Left renal pelvis (tissue), 4 donors: ENCODE measurements around the gene SLCO3A1. TPM values are rescaled to one million over a fixed set of nuclear protein-coding genes. Genes with fewer than 3 reads are reported as not detected.

Experiments used
- DNase-seq, 4 donors: peaks; one replicate each; pipeline ENCODE4 v3.0.0-alpha.2; 2013; ENCODE audit warnings: low read depth in 4 of 4, low spot score in 3 of 4
- polyA plus RNA-seq, 4 donors: library from polyadenylated mRNA; unstranded; fragments of 120-200 nt; gene quantifications; one replicate each; pipeline ENCODE4 v1.2.1, GENCODE V29; 2013; ENCODE audit not compliant: insufficient read length in 4 of 4

The SLCO3A1 gene
- polyA plus RNA-seq = 10 to 100 TPM in 3 of 4 donors, 1 to 10 TPM in 1; 9.3 to 13.3 (median 12.3) TPM

DNA sequence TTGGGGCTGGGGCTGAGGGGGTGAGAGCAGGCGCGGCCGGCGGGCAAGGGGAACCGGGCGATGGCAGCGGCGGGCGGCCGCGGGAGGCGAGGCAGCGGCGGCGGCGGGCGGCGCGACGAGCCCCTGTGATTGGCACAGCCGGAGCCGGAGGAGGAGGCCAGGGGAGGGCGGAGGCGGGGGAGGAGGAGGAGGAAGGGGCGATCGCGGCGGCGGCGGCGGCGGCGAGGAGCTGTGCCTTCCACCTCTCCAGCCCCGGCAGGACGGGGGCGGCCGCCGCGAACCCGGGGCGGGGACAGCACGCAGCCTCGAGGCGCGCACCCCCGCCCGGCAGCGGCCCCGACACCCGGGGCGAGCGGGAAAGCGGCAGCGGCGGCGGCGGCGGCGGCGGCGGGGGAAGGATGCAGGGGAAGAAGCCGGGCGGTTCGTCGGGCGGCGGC, at the start of gene SLCO3A1:
SLCO3A1 (plus strand) TSS at position 198 of the 437 bp plus-strand sequence.
- no peak for DNase-seq

DNA sequence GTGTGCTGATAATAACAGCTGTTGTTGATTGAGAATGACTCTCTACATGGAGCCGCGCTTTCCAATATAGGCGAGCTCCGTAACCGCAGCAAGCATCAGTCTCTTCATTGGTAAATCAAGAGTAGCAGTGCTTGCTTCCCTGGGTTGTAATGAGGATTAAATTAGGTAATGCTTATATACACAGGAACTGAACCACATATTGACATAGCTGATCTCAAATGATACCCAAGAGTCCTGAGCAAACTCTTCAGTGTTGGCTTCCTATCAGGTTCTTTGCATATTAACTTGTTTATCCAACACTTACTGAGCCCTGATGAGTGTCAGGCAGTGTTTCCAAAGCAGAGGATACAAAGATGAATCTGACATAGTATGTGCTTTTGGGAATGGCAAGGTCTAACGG, 46.4 kb upstream of the SLCO3A1 start:
- DNase-seq = no peak

DNA sequence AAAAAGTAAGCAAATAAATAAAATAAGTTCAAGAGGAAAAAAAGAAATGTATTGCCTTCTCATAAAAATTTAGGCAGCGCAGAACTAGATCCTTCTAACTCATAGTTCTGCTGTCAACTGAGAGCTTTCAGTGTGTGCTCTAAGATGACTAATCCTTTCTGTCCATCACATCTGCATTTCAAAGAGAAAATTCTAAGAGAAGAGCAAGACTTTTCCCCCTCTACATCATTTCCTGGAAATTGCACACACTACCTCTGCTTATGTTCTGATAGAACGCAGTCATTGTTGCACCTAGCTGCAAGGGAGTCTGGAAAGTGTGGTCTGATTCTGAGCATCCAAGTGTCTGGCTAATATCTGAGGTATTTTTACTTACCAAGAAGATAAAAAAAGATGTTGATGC, 39.6 kb upstream of the SLCO3A1 start:
- DNase-seq = no peak

DNA sequence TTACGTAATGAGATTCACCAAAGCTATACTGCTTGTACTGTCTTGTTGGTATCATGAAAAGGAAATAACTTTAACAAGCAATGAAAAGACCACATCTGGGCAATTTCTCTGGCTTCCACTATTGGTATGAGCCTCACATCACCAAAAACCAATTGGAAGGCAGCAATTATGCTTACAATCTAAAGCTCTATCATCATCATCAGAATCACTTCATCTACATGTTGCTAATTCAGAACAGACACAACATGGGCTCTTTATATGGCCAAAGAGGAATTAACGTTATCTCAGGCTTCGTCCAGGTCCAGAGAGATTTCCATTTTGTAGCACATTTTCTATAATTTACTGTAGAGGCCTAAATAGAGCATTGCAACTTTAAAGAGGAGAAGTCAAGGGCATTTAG, 36.6 kb upstream of the SLCO3A1 start:
- no peak for DNase-seq

DNA sequence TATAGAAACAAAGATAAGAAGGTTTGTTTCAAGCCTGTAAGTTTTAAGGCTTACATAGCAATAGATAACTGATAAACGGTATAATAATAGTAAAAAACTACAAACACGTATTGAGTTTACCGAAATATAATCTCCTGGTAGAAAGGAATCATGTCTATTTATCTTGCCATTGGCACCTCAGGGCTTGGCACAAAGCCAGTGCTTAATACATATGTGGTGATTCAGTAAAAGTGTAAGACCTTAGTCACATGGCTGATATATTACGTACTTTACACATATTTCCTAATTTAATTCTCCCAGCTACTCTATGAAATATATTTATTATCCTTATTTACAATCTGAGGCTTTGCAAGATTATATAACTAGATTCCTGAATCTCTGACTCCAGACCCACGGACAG, 32.0 kb upstream of the SLCO3A1 start:
- no peak for DNase-seq

DNA sequence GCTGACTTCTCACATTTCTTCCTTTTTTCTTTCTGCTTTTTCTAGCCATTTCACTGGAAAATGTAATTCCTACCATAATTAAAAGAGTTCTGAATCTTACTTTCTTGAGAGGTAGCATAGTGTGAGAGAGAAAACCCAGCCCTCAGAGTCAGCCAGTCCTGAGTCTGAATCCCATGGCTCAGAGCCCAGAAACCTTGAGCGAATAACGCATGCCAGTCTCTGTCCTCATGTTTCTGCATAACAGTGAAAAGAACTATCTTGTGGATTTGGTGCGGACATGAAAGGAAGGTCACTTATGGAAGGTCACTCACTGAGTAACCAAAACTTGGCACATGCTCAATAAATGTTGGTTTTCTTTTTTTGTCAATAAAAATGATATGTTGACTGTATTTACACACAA, 29.3 kb upstream of the SLCO3A1 start:
- DNase-seq = no peak

DNA sequence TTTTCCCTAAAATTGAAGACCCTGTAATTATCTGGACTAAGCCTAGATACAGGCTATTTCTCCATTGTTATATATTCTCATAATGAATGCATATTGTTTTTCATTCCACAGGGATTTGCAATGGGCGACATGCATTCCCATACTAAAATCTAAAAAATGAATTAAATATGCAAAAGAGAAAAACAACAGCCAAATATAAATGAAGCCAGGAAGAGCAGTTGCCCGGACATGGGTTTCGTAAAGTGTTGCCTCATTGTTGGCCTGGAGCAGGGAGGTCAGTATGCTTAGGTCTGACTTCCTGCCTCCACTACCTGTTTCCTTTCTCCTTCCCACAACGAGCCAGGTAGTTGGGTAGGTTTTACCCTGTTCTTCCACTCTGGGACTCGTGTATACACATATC, 27.1 kb upstream of the SLCO3A1 start:
- DNase-seq = no peak

DNA sequence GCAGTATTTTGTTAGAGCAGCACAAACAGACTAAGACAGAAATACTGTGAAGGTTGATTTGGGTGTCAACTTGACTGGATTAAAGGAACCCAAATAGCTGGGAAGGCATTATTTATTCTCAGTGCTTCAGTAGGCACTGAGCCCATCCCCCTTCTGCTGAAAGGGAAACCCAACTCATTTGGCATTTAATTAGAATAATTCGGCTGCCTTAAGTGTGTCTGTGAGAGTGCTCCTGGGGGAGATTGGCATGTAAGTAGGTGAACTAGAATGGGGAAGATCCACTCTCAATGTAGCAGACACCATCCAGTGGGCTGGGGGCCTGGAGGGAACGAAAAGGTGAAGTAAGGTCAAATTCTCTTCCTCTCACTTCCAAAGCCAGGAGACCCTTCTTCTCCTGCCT, 20.5 kb upstream of the SLCO3A1 start:
- DNase-seq = no peak

DNA sequence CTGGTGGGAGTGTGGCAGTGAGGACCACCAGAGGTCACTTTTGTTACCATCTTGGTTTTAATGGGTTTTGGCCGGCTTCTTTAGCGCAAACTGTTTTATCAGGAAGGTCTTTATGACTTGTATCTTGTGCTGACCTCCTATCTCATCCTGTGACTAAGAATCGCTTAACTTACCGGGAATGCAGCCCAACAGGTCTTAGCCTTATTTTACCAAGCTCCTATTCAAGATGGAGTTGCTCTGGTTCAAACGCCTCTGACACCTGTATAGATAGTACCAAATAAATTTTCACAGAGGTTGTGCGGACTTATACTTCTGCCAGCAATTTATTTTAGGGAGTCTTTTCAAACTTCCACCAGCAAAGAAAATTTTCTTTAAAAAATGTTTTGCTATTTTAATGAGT, 13.6 kb upstream of the SLCO3A1 start:
- DNase-seq = no peak

DNA sequence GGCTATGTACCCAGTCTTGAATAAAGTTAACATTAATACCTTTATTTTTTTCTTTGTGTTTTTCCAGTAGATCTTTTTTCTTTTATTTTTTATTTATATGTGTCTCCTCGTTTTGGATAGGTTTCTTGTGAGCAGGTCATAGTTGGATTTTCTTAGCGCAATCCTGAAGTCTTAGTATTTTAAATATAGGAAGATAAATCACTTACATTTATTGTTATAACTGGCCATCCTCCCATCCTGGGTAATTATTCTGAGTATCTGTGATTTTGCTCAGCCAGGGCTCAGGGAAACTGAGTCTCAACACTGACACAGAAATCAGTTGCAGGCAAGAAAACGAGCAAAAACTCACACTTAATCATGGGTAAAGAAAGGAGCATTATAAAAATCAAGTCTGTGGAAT, 11.6 kb upstream of the SLCO3A1 start:
- DNase-seq = no peak

DNA sequence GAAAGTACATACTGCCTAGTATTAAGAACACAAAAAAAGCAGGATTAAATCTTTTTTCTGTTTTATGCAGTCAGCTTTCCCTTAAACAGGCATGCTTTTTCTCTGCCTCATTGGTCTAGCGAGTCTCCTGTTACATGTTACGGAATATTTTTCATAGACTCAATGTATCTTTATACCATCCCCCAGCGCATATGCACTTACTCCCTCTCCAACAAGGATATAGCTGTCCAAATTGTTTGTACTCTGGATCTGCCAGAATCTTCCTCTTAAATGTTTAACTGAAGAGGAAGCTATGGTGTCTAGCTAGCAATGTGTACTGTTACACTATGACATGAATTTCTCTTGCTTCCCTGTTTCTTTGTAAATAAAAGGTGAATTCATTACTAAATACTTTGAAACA, 9.2 kb upstream of the SLCO3A1 start:
- DNase-seq = no peak

DNA sequence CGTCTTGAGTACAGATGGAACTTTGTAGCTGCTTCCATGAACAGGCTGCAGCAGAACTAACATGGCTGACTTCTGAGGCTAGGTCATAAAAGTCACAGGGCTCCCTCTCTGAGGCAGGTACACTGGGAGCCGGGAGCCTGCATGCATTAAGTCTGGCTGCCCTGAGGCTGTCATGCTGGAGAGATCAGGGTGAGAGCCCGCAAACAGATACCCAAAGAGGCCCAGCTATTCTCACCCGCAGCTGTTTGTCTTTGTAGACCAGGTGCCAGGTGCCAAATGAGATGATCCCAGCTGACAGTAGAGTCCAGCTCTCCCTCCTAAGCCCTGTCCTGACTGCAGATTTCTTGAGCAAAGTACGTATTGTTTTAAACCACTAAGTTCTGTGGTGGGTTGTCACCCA, 8.6 kb upstream of the SLCO3A1 start:
- DNase-seq = no peak

DNA sequence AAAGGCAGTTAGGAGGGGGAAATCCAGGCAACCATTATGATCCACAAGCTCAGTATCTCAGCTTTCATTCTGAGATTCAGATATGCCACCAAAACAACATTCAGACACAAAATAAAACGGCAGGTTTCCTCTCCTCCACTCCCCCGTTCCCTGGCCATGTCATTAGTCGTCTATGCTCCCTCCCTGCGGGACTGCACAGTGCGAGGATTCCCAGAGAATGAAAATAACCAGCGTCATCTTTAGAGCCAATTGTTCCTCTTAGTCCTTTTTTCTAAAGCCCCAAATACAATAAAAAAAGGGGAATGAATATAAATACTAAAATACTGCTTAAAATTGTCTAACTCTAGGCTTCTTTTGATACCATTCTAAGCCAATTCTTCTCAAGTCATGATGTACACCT, 7.8 kb upstream of the SLCO3A1 start:
- DNase-seq = no peak

DNA sequence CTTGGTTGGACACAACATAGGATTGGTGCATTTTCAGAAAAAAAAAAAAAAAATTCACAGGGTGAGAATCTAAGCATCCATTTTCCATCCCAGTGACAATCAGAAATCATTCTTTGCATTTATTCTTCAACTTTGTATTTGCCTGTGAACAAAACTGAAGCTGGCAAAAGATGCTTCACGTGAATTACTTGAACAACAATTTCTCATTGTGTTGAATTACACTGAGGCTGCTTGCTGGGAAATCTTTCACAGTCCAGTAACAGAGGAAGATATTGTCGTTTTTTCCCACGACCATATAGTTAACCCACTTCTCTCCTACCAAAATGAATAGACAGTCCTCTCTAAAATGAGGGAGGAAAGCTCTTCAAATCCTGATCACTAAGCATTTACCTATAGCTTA, 4.3 kb upstream of the SLCO3A1 start:
- no peak for DNase-seq

DNA sequence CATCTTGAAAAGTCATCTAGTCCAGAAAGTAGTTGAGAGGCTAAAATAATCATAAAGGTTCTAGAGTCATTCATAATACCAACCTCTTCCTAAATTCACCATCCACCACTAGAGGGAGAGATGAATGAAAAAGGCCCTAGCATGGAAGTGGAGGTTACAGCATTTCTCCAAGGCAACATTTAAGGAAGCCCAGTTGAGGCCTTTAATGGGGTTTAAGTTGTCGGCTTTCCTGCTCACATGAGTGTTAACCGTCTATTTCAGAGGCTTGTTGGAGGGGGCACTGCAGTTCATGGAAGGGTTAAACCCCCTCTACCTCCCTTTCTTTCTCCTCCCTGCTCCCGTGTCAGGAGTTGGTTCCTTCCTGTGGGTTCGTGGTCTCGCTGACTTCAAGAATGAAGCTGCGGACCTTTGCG, 3.8 kb upstream of the SLCO3A1 start:
- no peak for DNase-seq

DNA sequence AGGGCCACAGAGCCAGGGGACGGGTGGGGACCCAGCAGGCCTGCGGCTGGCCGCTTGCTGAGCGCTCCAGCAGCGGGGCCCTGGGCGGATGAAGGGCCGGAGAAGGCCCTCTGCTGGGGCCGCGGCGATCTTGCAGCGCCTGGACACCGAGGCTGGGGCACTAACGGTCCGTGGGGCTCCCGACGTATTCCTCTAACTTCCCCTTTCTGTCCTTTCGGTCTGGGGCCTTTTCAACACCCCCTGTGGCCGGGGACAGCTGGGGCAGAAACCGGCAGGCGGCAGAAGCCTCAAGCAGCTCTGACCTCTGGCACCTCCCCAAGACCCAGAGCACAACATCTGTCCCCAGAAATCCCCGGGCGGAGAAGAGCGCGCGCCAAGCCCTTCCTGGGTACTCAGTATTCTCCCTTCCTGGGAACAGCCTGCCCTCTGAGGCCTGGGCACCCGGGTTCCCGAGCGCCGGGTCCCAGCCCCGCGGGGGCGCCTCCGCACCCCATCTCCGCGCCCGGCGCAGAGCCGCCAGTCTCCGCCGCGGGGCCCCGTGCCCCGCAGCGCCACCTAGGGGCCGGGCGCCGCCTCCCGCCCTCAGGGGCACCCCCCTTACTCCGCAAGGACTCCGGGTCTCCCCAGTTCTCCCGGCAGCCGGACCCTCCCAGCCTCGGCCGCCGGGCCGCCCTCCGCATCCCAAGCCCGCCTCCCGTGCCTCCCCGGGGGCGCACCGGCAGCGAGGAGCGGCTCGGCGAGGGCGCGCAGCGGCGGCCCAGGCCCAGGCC, 582 bp upstream of the SLCO3A1 start:
- no peak for DNase-seq

DNA sequence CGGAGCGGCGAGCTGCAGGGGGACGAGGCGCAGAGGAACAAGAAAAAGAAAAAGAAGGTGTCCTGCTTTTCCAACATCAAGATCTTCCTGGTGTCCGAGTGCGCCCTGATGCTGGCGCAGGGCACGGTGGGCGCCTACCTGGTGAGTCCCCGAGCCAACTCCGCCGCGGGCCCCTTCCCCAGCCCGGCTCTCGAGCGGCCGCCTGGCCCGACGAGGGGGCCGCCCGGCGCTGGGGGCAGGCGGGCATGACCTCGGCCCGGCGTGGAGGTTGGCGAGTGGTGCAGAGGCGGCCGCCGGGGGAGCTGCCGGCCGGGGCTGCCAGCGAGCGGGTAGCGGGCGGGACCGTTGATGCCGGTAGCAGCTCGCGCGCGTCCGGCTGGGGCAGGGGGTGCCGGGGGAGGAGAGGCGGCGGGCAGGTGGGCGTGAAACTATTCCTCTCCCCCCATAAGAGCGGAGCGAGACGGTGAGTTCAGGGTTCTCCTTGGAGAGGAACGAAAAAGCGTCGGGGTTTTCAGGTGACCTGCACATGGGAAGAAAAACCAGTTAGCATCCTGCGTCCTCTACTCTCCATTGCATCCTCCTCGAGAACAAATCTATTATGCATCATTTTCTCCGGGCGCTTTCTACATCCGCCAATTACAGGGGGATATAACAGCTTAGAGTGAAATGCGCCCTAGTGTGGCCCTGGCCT, 585 bp downstream of the SLCO3A1 start:
- no peak for DNase-seq

DNA sequence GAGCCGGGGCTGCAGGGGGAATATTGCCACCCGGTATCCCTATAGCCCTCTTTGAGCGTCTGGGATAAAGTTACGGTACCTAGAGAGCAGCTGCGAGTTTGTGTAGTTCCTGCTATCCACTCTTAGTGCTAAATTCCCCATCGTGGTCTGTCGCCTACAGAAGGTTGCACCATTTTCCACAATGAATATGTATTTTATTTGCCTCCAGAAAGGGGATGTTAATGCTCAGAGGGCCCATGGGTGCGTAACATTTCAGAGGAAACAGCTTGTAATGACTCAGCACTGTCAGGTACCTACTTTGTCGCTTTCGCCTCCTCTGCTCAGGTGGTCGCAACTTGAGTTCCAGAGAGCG, 1.1 kb downstream of the SLCO3A1 start:
- DNase-seq = no peak

DNA sequence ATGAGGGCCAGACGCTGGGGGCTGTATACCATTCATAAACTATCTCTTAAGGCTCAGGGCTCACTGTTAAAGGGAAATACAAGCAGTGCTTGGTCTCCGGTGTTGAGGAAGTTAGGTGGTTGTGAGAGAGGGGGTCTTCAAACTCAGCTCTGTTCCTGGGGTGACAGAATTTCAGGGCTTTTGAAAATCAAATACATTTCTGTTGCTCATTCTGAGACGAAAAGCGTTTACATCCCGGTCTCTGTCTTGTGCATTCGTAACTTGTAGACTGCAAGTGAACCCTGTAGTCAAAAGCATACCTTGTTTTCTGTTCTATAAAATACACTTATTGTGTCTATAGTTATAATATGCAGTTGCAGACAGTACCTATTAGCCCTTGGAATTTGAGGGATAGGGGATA, 1.7 kb downstream of the SLCO3A1 start:
- no peak for DNase-seq

DNA sequence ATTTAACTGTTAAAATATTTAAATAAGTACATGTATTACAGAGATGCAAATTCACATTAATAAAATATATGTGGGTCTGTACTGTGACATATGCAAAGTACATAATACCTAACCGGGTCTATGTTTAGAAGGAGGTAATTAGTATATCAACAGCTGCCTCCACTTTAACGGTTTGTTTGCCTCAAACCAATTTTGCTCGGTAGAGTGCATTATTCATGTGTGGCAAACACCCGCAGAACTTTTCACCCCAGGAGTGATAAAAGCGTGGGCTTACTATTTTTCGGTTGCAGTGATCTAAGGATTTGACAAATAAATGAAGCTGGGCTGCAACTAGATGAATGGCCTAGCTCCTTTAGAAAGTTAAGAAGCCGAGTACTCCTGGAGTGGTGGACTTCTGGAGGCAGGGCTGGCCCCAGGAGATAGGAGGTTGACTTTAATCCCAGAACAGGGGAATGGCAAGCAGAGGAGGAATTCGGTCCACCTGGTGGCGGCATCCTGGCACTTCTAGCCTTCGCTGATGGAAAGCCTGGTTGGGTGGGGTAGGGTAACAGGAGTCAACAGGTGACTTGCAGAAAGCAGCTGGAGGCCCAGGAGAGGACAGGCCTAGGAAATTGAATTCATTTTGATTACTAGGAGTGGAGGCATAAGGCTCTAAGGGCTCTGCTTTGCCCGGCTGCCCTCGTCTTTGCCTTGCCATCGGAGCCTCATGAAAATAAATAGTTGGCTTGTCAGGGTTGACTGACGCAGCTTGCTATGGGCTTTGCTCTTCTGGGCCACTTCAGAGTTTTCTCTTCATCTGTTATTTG, 2.4 kb downstream of the SLCO3A1 start:
- DNase-seq = no peak

DNA sequence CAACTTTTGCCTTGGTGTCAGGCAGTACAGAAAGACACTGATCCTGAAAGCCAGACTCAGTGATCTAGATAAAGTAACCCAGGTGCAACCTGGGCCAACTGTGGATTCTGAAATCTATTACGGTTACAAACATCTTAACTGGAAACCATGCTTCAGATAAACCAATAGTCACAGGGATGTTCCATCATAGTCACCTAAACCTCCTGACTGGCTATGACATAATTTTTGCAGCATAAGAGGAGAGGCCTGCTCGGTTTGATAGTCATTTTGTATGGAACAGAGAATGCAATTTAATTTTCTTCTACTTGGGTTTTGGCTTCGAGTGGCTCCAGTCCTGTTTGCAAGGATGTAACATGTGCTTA, 3.7 kb downstream of the SLCO3A1 start:
- no peak for DNase-seq

DNA sequence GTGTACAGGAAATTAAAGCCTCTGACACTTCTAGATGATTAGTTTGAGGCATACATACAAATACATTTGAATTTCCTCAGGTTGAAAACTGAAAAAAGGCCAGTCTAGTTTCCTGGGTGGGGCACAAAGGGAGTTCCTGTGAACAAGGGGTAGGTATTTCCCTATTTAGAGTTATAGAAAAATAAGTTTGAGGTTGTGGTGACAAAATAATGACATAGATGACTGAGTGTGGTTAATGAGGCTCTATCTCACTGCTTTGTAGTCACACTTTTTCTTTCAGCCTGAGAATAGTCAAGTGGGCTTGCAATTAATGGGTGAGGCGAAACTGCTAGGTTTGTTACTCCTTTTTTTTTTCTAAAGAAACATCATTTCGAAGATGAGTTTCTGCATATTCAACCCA, 4.3 kb downstream of the SLCO3A1 start:
- no peak for DNase-seq
